ENCODE results near the gene MTCP1.

The MTCP1 gene

GRCh38 chrX:155105919-155106318 lies 35.0 kb upstream of the MTCP1 start:
- Mint-ChIP-seq H3K9me3 (no peaks in the 10 kb centered on the region), H3K4me3 (no peak overlapping the region), H3K36me3 (ENCODE audit: low read depth) (peaks cover 30% of the 10 kb centered on the region), H3K4me1 (no peaks in the 10 kb centered on the region), H3K27ac (no peak overlapping the region), H3K27me3 (ENCODE audit: low read depth) (no peaks in the 10 kb centered on the region)
- TF ChIP-seq, protein P1, sequence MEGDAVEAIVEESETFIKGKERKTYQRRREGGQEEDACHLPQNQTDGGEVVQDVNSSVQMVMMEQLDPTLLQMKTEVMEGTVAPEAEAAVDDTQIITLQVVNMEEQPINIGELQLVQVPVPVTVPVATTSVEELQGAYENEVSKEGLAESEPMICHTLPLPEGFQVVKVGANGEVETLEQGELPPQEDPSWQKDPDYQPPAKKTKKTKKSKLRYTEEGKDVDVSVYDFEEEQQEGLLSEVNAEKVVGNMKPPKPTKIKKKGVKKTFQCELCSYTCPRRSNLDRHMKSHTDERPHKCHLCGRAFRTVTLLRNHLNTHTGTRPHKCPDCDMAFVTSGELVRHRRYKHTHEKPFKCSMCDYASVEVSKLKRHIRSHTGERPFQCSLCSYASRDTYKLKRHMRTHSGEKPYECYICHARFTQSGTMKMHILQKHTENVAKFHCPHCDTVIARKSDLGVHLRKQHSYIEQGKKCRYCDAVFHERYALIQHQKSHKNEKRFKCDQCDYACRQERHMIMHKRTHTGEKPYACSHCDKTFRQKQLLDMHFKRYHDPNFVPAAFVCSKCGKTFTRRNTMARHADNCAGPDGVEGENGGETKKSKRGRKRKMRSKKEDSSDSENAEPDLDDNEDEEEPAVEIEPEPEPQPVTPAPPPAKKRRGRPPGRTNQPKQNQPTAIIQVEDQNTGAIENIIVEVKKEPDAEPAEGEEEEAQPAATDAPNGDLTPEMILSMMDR (IDR thresholded peaks at IDR 0.05; ENCODE audit: unreplicated experiment in 3 of 3), result no peak

GRCh38 chrX:155094468-155095061 lies 23.6 kb upstream of the MTCP1 start:
- Mint-ChIP-seq H3K27me3 (ENCODE audit: low read depth) (no peaks in the 10 kb centered on the region), H3K4me3 (no peak overlapping the region), H3K4me1 (no peaks in the 10 kb centered on the region), H3K9me3 (no peaks in the 10 kb centered on the region), H3K27ac (no peak overlapping the region), H3K36me3 (ENCODE audit: low read depth) (peaks cover 23% of the 10 kb centered on the region)
- TF ChIP-seq, protein P1 (IDR thresholded peaks at IDR 0.05; ENCODE audit: unreplicated experiment in 3 of 3), result peak; percentile 46 to 61 (median 61)

- H3K27ac Mint-ChIP-seq, result no peak overlapping the region
- H3K4me1 Mint-ChIP-seq, result no peaks in the 10 kb centered on the region
- TF ChIP-seq, protein P1 (IDR thresholded peaks at IDR 0.05; ENCODE audit: unreplicated experiment in 3 of 3), result no peak
- H3K27me3 Mint-ChIP-seq (ENCODE audit: low read depth), result no peaks in the 10 kb centered on the region
- H3K4me3 Mint-ChIP-seq, result no peak overlapping the region
- H3K9me3 Mint-ChIP-seq, result peaks cover 5% of the 10 kb centered on the region
- H3K36me3 Mint-ChIP-seq (ENCODE audit: low read depth), result peaks cover 29% of the 10 kb centered on the region
These were observed 16.2 kb upstream of the MTCP1 start for GRCh38 chrX:155086961-155087735.

- peaks cover 33% of the 10 kb centered on the region for H3K36me3 Mint-ChIP-seq (ENCODE audit: low read depth)
- H3K4me1 Mint-ChIP-seq, result no peaks in the 10 kb centered on the region
- H3K9me3 Mint-ChIP-seq, result peaks cover 5% of the 10 kb centered on the region
- no peak overlapping the region for H3K4me3 Mint-ChIP-seq
- no peaks in the 10 kb centered on the region for H3K27me3 Mint-ChIP-seq (ENCODE audit: low read depth)
- TF ChIP-seq, protein P1 (IDR thresholded peaks at IDR 0.05; ENCODE audit: unreplicated experiment in 3 of 3), result peak; percentile 13 to 23 (median 17)
- no peak overlapping the region for H3K27ac Mint-ChIP-seq
These were observed 15.4 kb upstream of the MTCP1 start for GRCh38 chrX:155086202-155086840.

DNA sequence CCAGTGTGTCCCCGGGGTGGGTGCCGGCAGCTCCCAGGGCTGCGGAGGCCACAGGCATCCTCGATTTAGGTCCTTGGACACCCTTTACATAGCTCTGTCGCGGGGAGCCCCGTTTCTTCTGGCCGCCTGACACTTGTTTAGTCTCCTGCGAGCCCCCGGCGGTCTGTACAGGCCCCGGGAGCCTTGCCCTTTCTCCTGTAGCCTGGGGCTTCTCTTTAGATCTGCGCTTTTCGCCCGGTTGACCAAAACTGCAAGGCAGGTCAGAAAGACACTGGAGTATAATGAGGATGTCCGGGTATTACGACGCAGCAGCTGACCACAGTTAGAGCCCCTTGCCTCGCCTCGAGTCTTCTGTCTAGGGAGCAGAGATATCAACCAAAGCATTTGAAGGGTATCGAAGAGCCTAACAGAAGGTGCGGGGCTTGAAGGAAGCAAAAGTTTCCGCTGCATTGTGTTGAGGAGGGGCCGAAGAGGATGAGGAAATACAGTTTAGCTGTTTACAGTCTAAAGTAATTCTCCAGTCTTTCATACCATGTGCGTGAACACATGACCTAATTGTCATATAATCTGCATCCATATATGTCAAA lies 851 bp upstream of the MTCP1 start:
- H3K27me3 Mint-ChIP-seq (ENCODE audit: low read depth), result no peaks in the 10 kb centered on the region
- peak overlapping the region; percentile 94 to 95 (median 94) for H3K4me3 Mint-ChIP-seq
- peaks cover 24% of the 10 kb centered on the region for H3K36me3 Mint-ChIP-seq (ENCODE audit: low read depth)
- TF ChIP-seq, protein P1 (IDR thresholded peaks at IDR 0.05; ENCODE audit: unreplicated experiment in 3 of 3), result no peak
- H3K4me1 Mint-ChIP-seq, result peaks cover 22% of the 10 kb centered on the region
- H3K9me3 Mint-ChIP-seq, result peaks cover 7% of the 10 kb centered on the region
- peak overlapping the region; percentile 58 to 93 (median 91) for H3K27ac Mint-ChIP-seq
